Fibroblast of villous mesenchyme (primary cell): ENCODE data around the gene KCTD17. TPM values are rescaled to one million over a fixed set of nuclear protein-coding genes. Genes with fewer than 3 reads are reported as not detected.

ENCODE experiments used
- DNase-seq: peaks from one replicate; pipeline ENCODE4 v3.0.0-alpha.2; 2010; ENCODE audit warnings: low read depth
- H3K4me3 ChIP-seq: 2 replicates; pipeline ENCODE4 v1.5.1; 2011; ENCODE audit warnings: low read depth, mild to moderate bottlenecking, low read length
- CTCF ChIP-seq: IDR thresholded peaks from 2 replicates; pipeline ENCODE4 v1.5.1; 2012; ENCODE audit warnings: low read depth, mild to moderate bottlenecking, low read length; ENCODE audit not compliant: insufficient read depth
- total RNA-seq: library from RNA; depleted of rRNA; stranded (reverse); fragments of >200 nt; gene quantifications from 2 replicates; pipeline ENCODE4 v1.2.3, GENCODE V29; 2012

Gene KCTD17
- total RNA-seq, 1 donor = 28.9 TPM

DNA sequence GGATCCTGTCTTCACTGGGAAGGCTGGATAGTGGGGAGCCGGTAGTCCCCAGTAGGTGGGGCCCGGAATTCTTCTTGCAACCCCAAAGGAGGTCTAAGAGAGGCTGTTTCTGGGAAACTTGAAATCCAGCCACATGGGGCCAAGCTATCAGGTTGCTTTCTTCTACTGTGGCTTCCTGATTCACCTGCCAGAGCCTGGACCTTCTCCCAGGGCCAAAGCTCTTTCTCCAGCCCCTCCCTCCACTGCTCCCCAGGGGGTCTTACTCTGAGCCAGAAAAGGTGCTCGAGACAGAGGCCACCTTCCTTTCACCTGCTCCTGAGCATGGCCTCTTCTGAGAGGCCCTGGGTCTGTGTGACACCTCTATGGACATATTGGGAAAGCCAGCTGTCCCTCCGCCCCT is 41.4 kb upstream of the KCTD17 start:
- H3K4me3 ChIP-seq = no peak overlapping the region
- DNase-seq = no peak
- TF ChIP-seq CTCF = no peak

- no peak for DNase-seq
- no peak for TF ChIP-seq CTCF
- H3K4me3 ChIP-seq = no peak overlapping the region
Measured at GRCh38 chr22:37010976-37011375, 40.6 kb upstream of the KCTD17 start.

DNA sequence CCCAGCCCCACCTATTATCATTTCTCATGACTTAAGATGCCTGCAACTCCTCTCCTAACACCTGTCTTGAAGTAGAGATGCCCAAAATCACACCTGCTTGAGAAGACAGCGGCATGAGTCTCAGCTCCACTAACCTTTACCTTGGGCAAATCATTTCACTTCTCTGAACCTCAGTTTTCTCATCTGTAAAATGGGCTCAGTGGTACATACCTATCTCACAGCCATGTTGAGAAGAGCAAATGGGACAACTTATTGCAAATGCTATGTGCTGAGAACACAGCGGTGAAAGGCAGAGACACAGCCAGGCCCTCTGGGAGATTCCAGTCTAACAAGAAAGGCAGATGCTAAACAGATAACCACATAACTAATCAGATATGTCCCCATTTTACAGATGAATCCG is 40.1 kb upstream of the KCTD17 start:
- no peak for DNase-seq
- no peak overlapping the region for H3K4me3 ChIP-seq
- no peak for TF ChIP-seq CTCF

GRCh38 chr22:37012262-37012904 is 39.2 kb upstream of the KCTD17 start:
- H3K4me3 ChIP-seq = no peak overlapping the region
- no peak for DNase-seq
- no peak for TF ChIP-seq CTCF

GRCh38 chr22:37012956-37013355 is 38.6 kb upstream of the KCTD17 start:
- DNase-seq = no peak
- no peak for TF ChIP-seq CTCF

GRCh38 chr22:37014415-37014806 is 37.1 kb upstream of the KCTD17 start:
- TF ChIP-seq CTCF = no peak
- no peak for DNase-seq
- no peak overlapping the region for H3K4me3 ChIP-seq

More at GRCh38 chr22:37012956-37013355, 38.6 kb upstream of the KCTD17 start:
- H3K4me3 ChIP-seq = no peak overlapping the region

GRCh38 chr22:37014835-37015586 is 36.5 kb upstream of the KCTD17 start:
- no peak overlapping the region for H3K4me3 ChIP-seq
- DNase-seq = peak; percentile 25
- TF ChIP-seq CTCF = no peak
